Measurements from ENCODE around the gene RIPPLY2. TPM values are rescaled to one million over a fixed set of nuclear protein-coding genes. Genes with fewer than 3 reads are reported as not detected.

RIPPLY2 gene
- total RNA-seq, 4 donors from 2014 or later: 0.90 TPM; not detected in 3

GRCh38 chr6:83812595-83812994 is 40.6 kb upstream of the RIPPLY2 start:
- Histone ChIP-seq H3K27ac (no peak overlapping the region), H3K36me3 (no peaks in the 10 kb centered on the region), H3K4me1 (no peaks in the 10 kb centered on the region), H3K27me3 (no peaks in the 10 kb centered on the region), H3K4me3 (no peak overlapping the region), H3K9me3 (no peaks in the 10 kb centered on the region)
- no peak for DNase-seq
- intact Hi-C loops (cut with DNase I; ENCODE audit: low total_unique reads): no loop called here
- TF ChIP-seq CTCF (IDR thresholded peaks at IDR 0.05) (no peak), POLR2A (IDR thresholded peaks at IDR 0.05) (no peak)

GRCh38 chr6:83815631-83816272 is 37.4 kb upstream of the RIPPLY2 start:
- no peak overlapping the region for H3K27ac ChIP-seq
- TF ChIP-seq POLR2A (IDR thresholded peaks at IDR 0.05) (no peak), CTCF (IDR thresholded peaks at IDR 0.05) (no peak)
- no peaks in the 10 kb centered on the region for H3K4me1 ChIP-seq
- no peak for DNase-seq
- H3K27me3 ChIP-seq: no peaks in the 10 kb centered on the region
- no peaks in the 10 kb centered on the region for H3K36me3 ChIP-seq
- no peak overlapping the region for H3K4me3 ChIP-seq
- H3K9me3 ChIP-seq: no peaks in the 10 kb centered on the region
- intact Hi-C loops (cut with DNase I; ENCODE audit: low total_unique reads): no loop called here

DNA sequence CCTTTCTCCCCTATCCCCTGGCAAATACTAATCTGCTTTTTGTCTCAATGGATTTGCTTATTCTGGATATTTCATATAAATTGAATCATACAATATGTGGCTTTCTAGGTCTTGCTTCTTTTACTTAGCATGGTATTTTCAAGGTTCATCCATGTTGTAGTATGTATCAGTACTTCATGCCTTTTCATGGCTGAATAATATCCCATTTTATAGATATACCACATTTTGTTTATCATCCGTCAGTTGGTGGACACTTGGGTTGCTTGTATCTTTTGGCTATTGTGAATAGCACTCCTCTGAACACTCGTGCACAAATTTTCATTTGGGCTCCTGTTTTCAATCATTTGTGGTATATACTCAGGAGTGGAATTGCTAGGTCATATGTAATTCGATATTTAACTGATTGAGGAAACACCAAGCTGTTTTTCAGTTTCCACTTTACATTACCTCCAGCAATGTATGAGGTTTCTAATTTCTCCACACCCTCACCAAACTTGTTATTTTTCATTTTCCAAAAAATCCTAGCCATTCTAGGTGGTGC is 30.5 kb upstream of the RIPPLY2 start:
- Histone ChIP-seq H3K36me3 (no peaks in the 10 kb centered on the region), H3K27me3 (no peaks in the 10 kb centered on the region), H3K27ac (no peak overlapping the region), H3K4me3 (no peak overlapping the region), H3K4me1 (no peaks in the 10 kb centered on the region), H3K9me3 (no peaks in the 10 kb centered on the region)
- DNase-seq: no peak
- no peak for TF ChIP-seq CTCF (IDR thresholded peaks at IDR 0.05)
- no peak for TF ChIP-seq POLR2A (IDR thresholded peaks at IDR 0.05)
- intact Hi-C loops (cut with DNase I; ENCODE audit: low total_unique reads): no loop called here

DNA sequence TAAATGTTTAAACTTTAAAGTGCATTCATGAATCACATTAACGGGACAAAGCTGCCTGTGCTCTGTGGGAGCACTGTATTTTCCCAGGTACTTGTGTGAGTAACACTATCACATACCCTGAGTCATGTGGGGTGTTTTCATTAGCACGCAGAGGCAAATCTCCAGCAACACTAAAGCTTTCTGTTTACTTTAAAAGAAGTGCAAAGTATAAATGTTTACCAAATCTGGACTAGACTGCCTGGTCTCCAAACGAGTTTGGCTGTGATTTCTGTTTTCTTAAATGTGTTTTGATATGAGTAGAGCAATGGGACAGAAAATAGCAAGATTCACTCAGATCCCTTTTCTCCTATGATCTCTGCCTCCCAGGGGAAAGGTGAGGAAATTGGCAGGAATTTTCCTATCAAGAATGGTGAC is 28.8 kb upstream of the RIPPLY2 start:
- Histone ChIP-seq H3K4me1 (no peaks in the 10 kb centered on the region), H3K4me3 (no peak overlapping the region), H3K36me3 (no peaks in the 10 kb centered on the region), H3K9me3 (no peaks in the 10 kb centered on the region), H3K27ac (no peak overlapping the region), H3K27me3 (no peaks in the 10 kb centered on the region)
- TF ChIP-seq POLR2A (IDR thresholded peaks at IDR 0.05) (no peak), CTCF (IDR thresholded peaks at IDR 0.05) (no peak)
- intact Hi-C loops (cut with DNase I; ENCODE audit: low total_unique reads): no loop called here
- no peak for DNase-seq

GRCh38 chr6:83824831-83825230 is 28.3 kb upstream of the RIPPLY2 start:
- no peak for DNase-seq
- no peaks in the 10 kb centered on the region for H3K27me3 ChIP-seq
- intact Hi-C loops (cut with DNase I; ENCODE audit: low total_unique reads): no loop called here
- TF ChIP-seq POLR2A (IDR thresholded peaks at IDR 0.05): no peak
- TF ChIP-seq CTCF (IDR thresholded peaks at IDR 0.05): no peak
- H3K36me3 ChIP-seq: no peaks in the 10 kb centered on the region
- no peak overlapping the region for H3K27ac ChIP-seq
- no peak overlapping the region for H3K4me3 ChIP-seq
- no peaks in the 10 kb centered on the region for H3K4me1 ChIP-seq
- H3K9me3 ChIP-seq: no peaks in the 10 kb centered on the region
